K562 (cell line): ENCODE results near the gene PGPEP1. TPM values are rescaled to one million over a fixed set of nuclear protein-coding genes. Genes with fewer than 3 reads are reported as not detected.
A peak's percentile ranks its signal among the peaks of the same experiment; 100 is the strongest.

Experiments used
- ATAC-seq: fragments of 200-7000 bp; cut with Tn5 transposase; 3 replicates; pipeline ENCODE4 v1.9.1; 2020; ENCODE audit warnings: moderate library complexity
- BruUV-seq: library from RNA; stranded (reverse); fragments of 400-500 nt; replicated peaks from 2 replicates; lab custom pipeline; 2021; lab: Mats Ljungman, UMichigan
- CTCF ChIA-PET: fragments of 300-600 bp; formaldehyde crosslinking; extraction: SDS; loops from one replicate; lab custom pipeline; 2021; ENCODE audit warnings: low intra/inter-chr PET ratio; lab: Yijun Ruan, JAX
- POLR2A ChIA-PET: fragments of 300-600, 350-650 bp; sonication (Branson Sonifier 250); formaldehyde crosslinking; extraction: SDS; loops from one replicate; lab custom pipeline; 2021; ENCODE audit warnings: antibody characterized with exemption, inconsistent platforms; lab: Yijun Ruan, JAX
- DNase-seq, 4 experiments: peaks; one replicate each; pipeline versions ENCODE4 v3.0.0 to v3.0.0-alpha.2; 2011 to 2018; ENCODE audit warnings: low spot score in 3 of 4, mixed read lengths in 3 of 4; ENCODE audit errors: extremely low read depth in 1 of 4
- FAIRE-seq: peaks from 2 replicates; lab custom pipeline; 2011; peaks lifted over from hg19 to GRCh38; lab: Jason Lieb, UNC
- H2AFZ ChIP-seq: 2 replicates; pipeline ENCODE4 v1.6.0; 2011; ENCODE audit warnings: low read depth, low read length, control low read depth, inconsistent platforms
- H3K27ac ChIP-seq: fragments of 200-600 bp; 3 replicates; pipeline ENCODE4 v1.8.0; 2011; ENCODE audit warnings: low read depth, mild to moderate bottlenecking, control low read depth, inconsistent platforms, low read length, moderate library complexity, mixed read lengths; ENCODE audit errors: extremely low read depth
- H3K27me3 ChIP-seq, 2 experiments: fragments of 300-600 bp in 1 of 2; 2 replicates in 1 of 2; 3 replicates in 1 of 2; pipeline versions ENCODE4 v1.6.0 to v1.8.0; 2011; ENCODE audit warnings: inconsistent platforms in 2 of 2, low read length in 2 of 2, mild to moderate bottlenecking in 1 of 2, mixed read lengths in 1 of 2, moderate library complexity in 1 of 2; ENCODE audit not compliant: control insufficient read depth in 2 of 2, insufficient read depth in 2 of 2
- H3K36me3 ChIP-seq: fragments of 300-600 bp; 3 replicates; pipeline ENCODE4 v1.8.0; 2011; ENCODE audit warnings: mild to moderate bottlenecking, low read length, inconsistent platforms; ENCODE audit not compliant: control insufficient read depth, insufficient read depth
- H3K4me1 ChIP-seq, 2 experiments: fragments of 200-600 bp in 1 of 2; replicated peaks in 1 of 2; 2 replicates in 1 of 2; 3 replicates in 1 of 2; pipeline versions ENCODE4 v1.5.1 to v1.8.0; 2011; ENCODE audit warnings: inconsistent platforms in 2 of 2, low read length in 2 of 2, mild to moderate bottlenecking in 1 of 2, mixed read lengths in 1 of 2, moderate library complexity in 1 of 2; ENCODE audit not compliant: control insufficient read depth in 2 of 2, insufficient read depth in 2 of 2
- H3K4me2 ChIP-seq: 2 replicates; pipeline ENCODE4 v1.6.1; 2011; ENCODE audit warnings: low read length, control low read depth, inconsistent platforms, mixed read lengths; ENCODE audit not compliant: insufficient read depth
- H3K4me3 ChIP-seq: fragments of 200-600 bp; sonication (generic), shearing (Covaris generic); 2 replicates; pipeline ENCODE4 v1.5.1; 2016; ENCODE audit warnings: control low read depth, inconsistent platforms
- H3K79me2 ChIP-seq: fragments of 200-600 bp; 3 replicates; pipeline ENCODE4 v1.8.0; 2011; ENCODE audit warnings: low read length, inconsistent platforms; ENCODE audit not compliant: control insufficient read depth, insufficient read depth
- H3K9ac ChIP-seq, 2 experiments: 2 replicates each; pipeline versions ENCODE4 v1.6.0 to v1.6.1; 2011; ENCODE audit warnings: low read depth in 2 of 2, low read length in 2 of 2, control low read depth in 1 of 2, inconsistent platforms in 1 of 2, mild to moderate bottlenecking in 1 of 2, mixed read lengths in 1 of 2; ENCODE audit not compliant: insufficient read depth in 1 of 2
- H3K9me1 ChIP-seq: one replicate; pipeline ENCODE4 v1.6.0; 2011; ENCODE audit warnings: inconsistent platforms, mild to moderate bottlenecking, low read length, moderate library complexity; ENCODE audit not compliant: control insufficient read depth, insufficient read depth
- H3K9me3 ChIP-seq: replicated peaks from 2 replicates; pipeline ENCODE4 v1.5.1; 2011; ENCODE audit warnings: low read depth, low read length, inconsistent platforms; ENCODE audit not compliant: control insufficient read depth, insufficient read depth
- H4K20me1 ChIP-seq: replicated peaks from 2 replicates; pipeline ENCODE4 v1.6.1; 2011; ENCODE audit warnings: low read length, inconsistent platforms, mixed read lengths; ENCODE audit not compliant: control insufficient read depth, insufficient read depth
- HMG20B ChIP-seq: fragments of 250-450 bp; sonication (Bioruptor Pico); IDR thresholded peaks from 2 replicates; pipeline ENCODE4 v1.5.0; 2021; ENCODE audit warnings: mild to moderate bottlenecking
- KAT8 ChIP-seq: fragments of 450-650 bp; IDR thresholded peaks from 2 replicates; pipeline ENCODE4 v1.6.1; 2016; ENCODE audit warnings: low read depth, mild to moderate bottlenecking
- NCOA4 ChIP-seq: fragments of 450-650 bp; IDR thresholded peaks from 2 replicates; pipeline ENCODE4 v1.6.1; 2018; ENCODE audit warnings: mild to moderate bottlenecking; ENCODE audit not compliant: partially characterized antibody
- NFIC ChIP-seq: fragments of 450-650 bp; IDR thresholded peaks from 2 replicates; pipeline ENCODE4 v1.6.1; 2017; ENCODE audit warnings: mild to moderate bottlenecking, inconsistent platforms
- PBX2 ChIP-seq, 2 experiments: IDR thresholded peaks in 1 of 2; conservative IDR thresholded peaks in 1 of 2; 2 replicates each; pipeline ENCODE4 v1.6.1; 2016; ENCODE audit warnings: low read depth in 2 of 2, mild to moderate bottlenecking in 1 of 2, missing compliant biosample characterization in 1 of 2, missing genetic modification characterization in 1 of 2, moderate library complexity in 1 of 2
- RCOR1 ChIP-seq, 2 experiments: IDR thresholded peaks; 2 replicates each; pipeline ENCODE4 v1.6.1; 2012; ENCODE audit warnings: low read depth in 2 of 2, low read length in 2 of 2, borderline replicate concordance in 1 of 2, improper control_type of control experiment in 1 of 2
- SMARCA5 ChIP-seq: fragments of 450-650 bp; IDR thresholded peaks from 2 replicates; pipeline ENCODE4 v1.6.1; 2016
- ZNF175 ChIP-seq: fragments of 200-800 bp; sonication (Bioruptor generic); IDR thresholded peaks from 2 replicates; pipeline ENCODE4 v1.6.1; 2016; ENCODE audit warnings: low read depth, mild to moderate bottlenecking, missing genetic modification characterization, missing compliant biosample characterization
- ZNF830 ChIP-seq: fragments of 250-450 bp; sonication (Bioruptor Pico); IDR thresholded peaks from 2 replicates; pipeline ENCODE4 v1.5.0; 2021; ENCODE audit warnings: mild to moderate bottlenecking
- WGBS: fragments of 100-300 bp; shearing (Covaris generic); methylation state at CpG from one replicate; pipeline ENCODE4 v1.1.6; 2016; ENCODE audit warnings: low coverage, mixed read lengths; ENCODE audit not compliant: insufficient coverage; ENCODE audit errors: missing lambda C conversion rate; 5-methylcytosine and 5-hydroxymethylcytosine counted together
- in situ Hi-C: fragments of 300-500 bp; cut with MboI; formaldehyde crosslinking; loops from 4 replicates; pipeline ENCODE4 v1.15.0; 2018; ENCODE audit warnings: inconsistent platforms, mixed read lengths
- intact Hi-C: fragments of 100-400 bp; cut with micrococcal nuclease; formaldehyde crosslinking; loops from 2 replicates; pipeline ENCODE4 v1.14.2; 2022
- polyA plus RNA-seq, 8 experiments: library from polyadenylated mRNA; depleted of rRNA in 4 of 8; stranded (reverse) in 5 of 8; unstranded in 3 of 8; fragments of >200 nt; fragmentation: Nextera tagmentation in 2 of 8; fragmentation: Illumina TruSeq in 1 of 8; extraction: Ambion mirVana in 2 of 8; extraction: Trizol in 1 of 8; gene quantifications; 2 replicates each; pipeline versions ENCODE4 v1.2.1 to v1.2.3, GENCODE V29; 2011 to 2014; ENCODE audit warnings: inconsistent platforms in 1 of 8, missing spikeins in 1 of 8
- total RNA-seq, 7 experiments: library from RNA; depleted of rRNA in 6 of 7; stranded (reverse); fragments of >200 nt in 6 of 7; fragmentation: Illumina TruSeq in 2 of 7; extraction: Trizol in 2 of 7; gene quantifications; 2 replicates each; pipeline versions ENCODE4 v1.2.1 to v1.2.3, GENCODE V29; 2011 to 2021; ENCODE audit warnings: low replicate concordance in 1 of 7
- TF ChIP-seq, protein P1 (sequence below): sonication (generic); formaldehyde crosslinking; IDR thresholded peaks from 2 replicates; pipeline ENCODE4 v1.8.0; 2022; ENCODE audit warnings: missing genetic modification reagents, mild to moderate bottlenecking, borderline replicate concordance
- TF ChIP-seq, protein P2 (sequence below): sonication (generic); formaldehyde crosslinking; IDR thresholded peaks from 2 replicates; pipeline ENCODE4 v1.8.0; 2022; ENCODE audit warnings: missing genetic modification reagents, mild to moderate bottlenecking, moderate library complexity, borderline replicate concordance
- TF ChIP-seq, protein P3 (sequence below): fragments of 250-450 bp; sonication (Bioruptor Pico); IDR thresholded peaks from 2 replicates; pipeline ENCODE4 v1.4.0; 2020; ENCODE audit warnings: mild to moderate bottlenecking

The PGPEP1 gene
- total and polyA plus RNA-seq, 9 of the 15 experiments (the other 6 are each of a cell fraction or from before 2014, with no cell fraction given): 10.0 to 69.6 (median 33.5) TPM

DNA sequence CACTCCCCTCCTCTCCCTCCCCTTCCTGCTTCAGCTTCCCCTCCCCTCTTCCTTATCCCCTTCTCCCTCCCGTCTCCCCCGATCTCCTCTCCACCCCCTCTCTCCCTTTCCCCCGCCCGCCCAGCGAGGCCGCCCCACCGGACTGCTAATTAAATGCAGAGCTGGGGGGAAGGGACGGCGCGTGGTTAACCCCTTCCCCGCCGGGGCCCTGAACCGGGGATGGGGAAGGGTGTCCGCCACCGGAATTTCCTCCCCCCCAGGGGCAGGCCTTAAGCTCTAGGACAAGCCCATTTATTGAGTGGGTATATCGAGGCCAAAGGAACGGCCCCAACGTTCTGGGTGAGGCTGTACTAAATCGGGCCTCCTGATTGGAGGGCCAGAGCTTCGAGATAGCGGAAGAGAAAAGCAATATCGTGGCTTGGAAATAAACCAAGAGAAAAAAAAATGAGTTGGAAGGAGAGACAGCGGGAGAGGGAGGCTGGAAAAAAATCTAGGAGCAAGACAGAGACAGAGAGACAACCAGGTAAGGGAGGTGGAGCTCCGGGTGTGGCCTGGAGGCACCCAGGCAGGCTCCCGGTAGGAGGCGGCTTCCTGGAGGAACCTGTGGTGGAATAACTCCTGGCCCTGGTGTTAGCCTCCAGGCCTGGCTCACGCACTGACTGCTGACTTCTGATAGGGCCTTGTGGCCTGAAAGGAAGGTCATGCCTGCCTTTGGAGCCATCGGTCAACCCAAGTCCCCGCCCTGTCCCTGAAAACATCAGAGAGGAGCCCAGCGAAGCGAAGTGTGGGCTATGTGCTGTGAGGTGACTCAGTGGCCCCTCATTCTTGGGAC lies 47.4 kb upstream of the PGPEP1 start:
- Histone ChIP-seq H3K27ac (peak overlapping the region; percentile 98), H3K4me3 (peak overlapping the region; percentile 64), H3K27me3 (no peaks in the 10 kb centered on the region), H3K79me2 (peaks cover 19% of the 10 kb centered on the region; the same call in 2 of the 3 replicates), H3K4me2 (peak overlapping the region; percentile 100), H4K20me1 (no peaks in the 10 kb centered on the region), H3K9me3 (no peaks in the 10 kb centered on the region), H3K9ac (peak overlapping the region; percentile 98 to 99), H3K36me3 (no peaks in the 10 kb centered on the region), H2AFZ (peak overlapping the region; percentile 85), H3K9me1 (no peaks in the 10 kb centered on the region), H3K4me1 (peaks cover 33 to 55% of the 10 kb centered on the region in 2 experiments)
- POLR2A ChIA-PET: interaction anchor here (0.6 to 3.0 kb wide), 18 partner anchors 9 to 293 kb away, joined by 3 to 113 read pairs (median 4); partner anchors contain the start of genes GDF15 and JUND
- ATAC-seq: peak; percentile 73
- WGBS: 1% methylated on average over 15 of the region's 31 CpGs
- peak; percentile 97 for FAIRE-seq
- CTCF ChIA-PET: interaction anchor here (0.7 kb wide), 1 partner anchor 117 kb away, joined by 3 read pairs; no protein-coding TSS in a partner anchor
- no TSS peak for BruUV-seq
- in situ Hi-C loops: no loop called here
- DNase-seq: peak; percentile 81 to 94 (median 86)
- intact Hi-C loops: no loop called here
- TF ChIP-seq, protein P1, sequence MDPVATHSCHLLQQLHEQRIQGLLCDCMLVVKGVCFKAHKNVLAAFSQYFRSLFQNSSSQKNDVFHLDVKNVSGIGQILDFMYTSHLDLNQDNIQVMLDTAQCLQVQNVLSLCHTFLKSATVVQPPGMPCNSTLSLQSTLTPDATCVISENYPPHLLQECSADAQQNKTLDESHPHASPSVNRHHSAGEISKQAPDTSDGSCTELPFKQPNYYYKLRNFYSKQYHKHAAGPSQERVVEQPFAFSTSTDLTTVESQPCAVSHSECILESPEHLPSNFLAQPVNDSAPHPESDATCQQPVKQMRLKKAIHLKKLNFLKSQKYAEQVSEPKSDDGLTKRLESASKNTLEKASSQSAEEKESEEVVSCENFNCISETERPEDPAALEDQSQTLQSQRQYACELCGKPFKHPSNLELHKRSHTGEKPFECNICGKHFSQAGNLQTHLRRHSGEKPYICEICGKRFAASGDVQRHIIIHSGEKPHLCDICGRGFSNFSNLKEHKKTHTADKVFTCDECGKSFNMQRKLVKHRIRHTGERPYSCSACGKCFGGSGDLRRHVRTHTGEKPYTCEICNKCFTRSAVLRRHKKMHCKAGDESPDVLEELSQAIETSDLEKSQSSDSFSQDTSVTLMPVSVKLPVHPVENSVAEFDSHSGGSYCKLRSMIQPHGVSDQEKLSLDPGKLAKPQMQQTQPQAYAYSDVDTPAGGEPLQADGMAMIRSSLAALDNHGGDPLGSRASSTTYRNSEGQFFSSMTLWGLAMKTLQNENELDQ (CRISPR knock-in tag): 0 out of 2 replicates have a peak, but pooled peaks have one; percentile 50
- peak; percentile 53; the same call in 1 of the 2 replicates for TF ChIP-seq ZNF175
- TF ChIP-seq, protein P2, sequence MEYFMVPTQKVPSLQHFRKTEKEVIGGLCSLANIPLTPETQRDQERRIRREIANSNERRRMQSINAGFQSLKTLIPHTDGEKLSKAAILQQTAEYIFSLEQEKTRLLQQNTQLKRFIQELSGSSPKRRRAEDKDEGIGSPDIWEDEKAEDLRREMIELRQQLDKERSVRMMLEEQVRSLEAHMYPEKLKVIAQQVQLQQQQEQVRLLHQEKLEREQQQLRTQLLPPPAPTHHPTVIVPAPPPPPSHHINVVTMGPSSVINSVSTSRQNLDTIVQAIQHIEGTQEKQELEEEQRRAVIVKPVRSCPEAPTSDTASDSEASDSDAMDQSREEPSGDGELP: peak; percentile 67
- no peak for TF ChIP-seq ZNF830
- TF ChIP-seq, protein P3, sequence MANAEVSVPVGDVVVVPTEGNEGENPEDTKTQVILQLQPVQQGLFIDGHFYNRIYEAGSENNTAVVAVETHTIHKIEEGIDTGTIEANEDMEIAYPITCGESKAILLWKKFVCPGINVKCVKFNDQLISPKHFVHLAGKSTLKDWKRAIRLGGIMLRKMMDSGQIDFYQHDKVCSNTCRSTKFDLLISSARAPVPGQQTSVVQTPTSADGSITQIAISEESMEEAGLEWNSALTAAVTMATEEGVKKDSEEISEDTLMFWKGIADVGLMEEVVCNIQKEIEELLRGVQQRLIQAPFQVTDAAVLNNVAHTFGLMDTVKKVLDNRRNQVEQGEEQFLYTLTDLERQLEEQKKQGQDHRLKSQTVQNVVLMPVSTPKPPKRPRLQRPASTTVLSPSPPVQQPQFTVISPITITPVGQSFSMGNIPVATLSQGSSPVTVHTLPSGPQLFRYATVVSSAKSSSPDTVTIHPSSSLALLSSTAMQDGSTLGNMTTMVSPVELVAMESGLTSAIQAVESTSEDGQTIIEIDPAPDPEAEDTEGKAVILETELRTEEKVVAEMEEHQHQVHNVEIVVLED (CRISPR knock-in tag): no peak
- peak; percentile 99 for TF ChIP-seq SMARCA5
- TF ChIP-seq NCOA4: peak; percentile 88
- TF ChIP-seq HMG20B (CRISPR knock-in tag): no peak
- TF ChIP-seq NFIC: peak; percentile 64
- TF ChIP-seq PBX2 (CRISPR knock-in tag; IDR thresholded peaks at IDR 0.05; ENCODE audit: low read depth): no peak
- TF ChIP-seq PBX2 (tag; conservative IDR thresholded peaks at IDR 0.05; ENCODE audit: low read depth): peak; percentile 62
- TF ChIP-seq RCOR1 (IDR thresholded peaks at IDR 0.05; ENCODE audit: borderline replicate concordance in 1 of 2, low read depth in 2 of 2, low read length in 2 of 2): peak in 1 of 2 experiments; percentile 63; a peak in 3 of 4 replicates
- TF ChIP-seq KAT8: no peak
